ENCODE data around the gene CACNA2D1.
"Not testable (repeated sequence)": the region's sequence is repeated elsewhere in the genome, so short reads cannot be mapped to it uniquely, and the experiment has no call there.

The CACNA2D1 gene

GRCh38 chr7:82158327-82158726 is 285.2 kb downstream of the CACNA2D1 start:
- DNase-seq: no peak

GRCh38 chr7:82156893-82157292 is 286.7 kb downstream of the CACNA2D1 start:
- no peak for DNase-seq

GRCh38 chr7:82156168-82156567 is 287.4 kb downstream of the CACNA2D1 start:
- no peak for DNase-seq

DNA sequence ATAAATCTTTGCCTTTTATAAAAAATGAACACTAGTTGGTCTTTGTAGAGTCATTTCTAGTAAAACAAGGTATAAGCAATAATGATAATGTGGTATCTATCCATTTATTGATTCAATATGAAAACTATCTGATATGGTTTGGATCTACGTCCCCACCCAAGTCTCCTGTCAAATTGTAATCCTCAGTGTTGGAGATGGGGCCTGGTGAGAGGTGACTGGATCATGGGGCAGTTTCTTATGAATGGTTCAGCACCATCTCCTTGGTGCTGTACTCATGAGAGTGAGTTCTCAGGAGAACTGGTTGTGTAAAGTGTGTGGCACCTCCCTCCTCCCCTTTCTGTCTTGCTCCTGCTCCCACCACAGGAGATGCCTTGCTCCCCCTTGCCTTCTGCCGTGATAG is 288.8 kb downstream of the CACNA2D1 start:
- no peak for DNase-seq

- no peak for DNase-seq
These were observed 289.8 kb downstream of the CACNA2D1 start for GRCh38 chr7:82153776-82154175.

DNA sequence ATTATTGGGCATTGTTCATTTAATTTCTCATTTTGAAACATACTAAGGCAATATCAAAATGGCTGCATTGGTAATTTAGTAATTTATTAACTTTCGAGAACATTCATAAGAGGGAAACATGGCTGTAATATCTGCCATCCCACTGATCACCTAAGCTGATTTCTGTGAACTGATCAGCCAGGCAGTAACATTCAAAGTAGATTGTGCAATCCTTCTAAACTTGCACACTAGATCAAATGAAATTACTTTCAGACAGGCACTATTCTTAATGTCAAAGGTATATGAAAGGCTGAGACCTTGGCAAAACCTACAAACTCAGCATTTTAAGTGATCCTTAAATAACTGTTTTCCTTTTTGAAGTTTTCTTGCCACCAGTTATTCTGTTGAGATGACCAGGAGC is 290.7 kb downstream of the CACNA2D1 start:
- DNase-seq: no peak

- DNase-seq: no peak
These were observed 297.1 kb downstream of the CACNA2D1 start for GRCh38 chr7:82146491-82146890.

DNA sequence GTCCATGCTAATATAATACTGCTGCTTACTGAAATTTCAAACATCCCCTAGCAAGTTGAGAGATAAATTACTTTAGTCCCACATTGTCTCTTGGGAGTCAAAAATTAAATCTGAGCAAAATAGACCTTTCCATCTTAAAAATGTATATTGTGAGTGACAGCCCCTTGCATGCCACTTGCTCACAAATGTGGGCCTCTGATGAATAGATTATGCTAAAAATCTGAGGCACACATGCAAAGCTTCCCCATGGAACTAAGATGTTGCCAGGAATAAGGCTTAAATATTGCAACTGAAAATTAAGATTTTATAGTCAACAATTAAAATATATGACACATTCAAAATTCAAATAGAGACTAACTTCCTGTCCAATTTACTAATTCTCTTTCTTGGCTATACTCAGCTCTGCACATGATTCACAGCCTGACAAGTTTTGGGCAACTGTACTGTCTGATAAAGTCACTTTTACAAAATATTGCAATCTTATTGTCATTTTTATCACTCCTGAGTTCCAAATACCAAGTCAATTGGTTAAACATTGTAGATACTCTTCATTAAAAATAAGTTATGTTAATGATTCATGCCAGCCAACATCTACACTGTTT is 301.2 kb downstream of the CACNA2D1 start:
- no peak for DNase-seq

DNA sequence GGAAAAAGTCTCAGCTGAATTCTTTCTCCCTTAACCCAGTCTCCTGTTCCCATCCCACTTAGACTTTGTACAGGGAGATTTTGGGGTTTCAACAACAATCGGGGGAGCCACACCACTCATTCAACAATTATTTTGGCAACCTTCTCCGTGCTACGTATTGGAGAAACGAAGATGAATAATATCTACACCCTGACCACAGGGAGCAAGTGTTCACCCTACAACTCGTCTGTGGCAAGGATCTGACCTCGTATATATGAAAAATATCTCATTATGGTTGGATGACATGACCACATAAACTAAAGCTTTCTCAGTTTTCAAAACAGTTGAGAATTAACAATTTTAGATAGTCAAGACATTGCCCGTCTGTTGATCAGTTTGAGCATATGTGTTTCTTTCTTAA is 302.1 kb downstream of the CACNA2D1 start:
- DNase-seq: no peak

DNA sequence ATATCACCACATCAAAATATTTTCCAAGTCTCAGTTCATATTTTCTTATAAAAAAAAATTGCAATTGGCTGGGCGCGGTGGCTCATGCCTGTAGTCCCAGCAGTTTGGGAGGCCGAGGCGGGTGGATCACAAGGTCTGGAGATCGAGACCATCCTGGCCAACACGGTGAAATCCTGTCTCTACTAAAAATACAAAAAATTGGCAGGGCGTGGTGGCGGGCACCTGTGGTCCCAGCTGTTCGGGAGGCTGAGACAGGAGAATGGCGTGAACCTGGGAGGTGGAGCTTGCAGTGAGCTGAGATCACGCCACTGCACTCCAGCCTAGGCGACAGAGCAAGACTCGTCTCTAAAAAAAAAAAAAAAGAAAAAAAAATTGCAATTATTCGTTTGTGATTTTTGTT is 303.0 kb downstream of the CACNA2D1 start:
- not testable (repeated sequence) for DNase-seq

- no peak for DNase-seq
These were observed 312.4 kb downstream of the CACNA2D1 start for GRCh38 chr7:82131215-82131614.

GRCh38 chr7:82129091-82129490 is 314.5 kb downstream of the CACNA2D1 start:
- DNase-seq: no peak

GRCh38 chr7:82128546-82128945 is 315.0 kb downstream of the CACNA2D1 start:
- DNase-seq: no peak

DNA sequence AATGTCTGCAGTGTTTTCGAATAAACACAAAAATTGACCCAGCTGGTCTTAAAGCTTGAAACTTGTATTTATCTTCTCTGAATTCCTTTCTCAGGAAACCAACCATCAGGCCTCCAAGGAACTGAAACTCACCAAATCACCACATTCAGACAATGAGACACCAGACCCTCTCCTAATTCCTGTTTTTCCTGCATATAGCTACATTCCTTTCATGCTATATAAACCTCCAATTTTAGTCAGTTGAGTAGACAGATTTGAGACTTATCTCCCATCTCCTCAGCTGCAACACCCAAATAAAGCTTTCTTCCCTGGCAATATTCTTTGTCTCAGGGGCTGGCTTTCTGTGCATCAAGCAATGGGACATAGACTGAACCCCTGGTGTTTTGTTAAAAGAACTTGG is 317.0 kb downstream of the CACNA2D1 start:
- DNase-seq: no peak

DNA sequence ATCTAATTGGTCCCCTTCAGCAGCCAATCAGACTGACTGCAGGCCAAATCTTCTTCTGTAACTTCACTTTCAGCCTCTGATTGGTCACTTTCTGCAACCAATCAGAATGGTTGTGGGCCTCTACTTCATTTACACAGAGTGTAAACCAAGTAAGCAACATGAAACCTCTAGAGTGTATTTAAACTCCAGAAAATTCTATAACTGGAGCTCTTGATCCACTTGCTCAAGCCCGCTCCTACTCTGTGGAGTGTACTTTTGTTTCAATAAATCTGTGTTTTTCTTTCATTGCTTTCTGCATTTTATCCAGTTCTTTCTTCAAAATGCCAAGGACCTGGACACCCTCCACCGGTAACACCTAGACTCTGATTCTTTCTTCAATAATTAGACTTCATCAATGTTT is 319.1 kb downstream of the CACNA2D1 start:
- no peak for DNase-seq

- no peak for DNase-seq
These were observed 321.3 kb downstream of the CACNA2D1 start for GRCh38 chr7:82122275-82122674.

DNA sequence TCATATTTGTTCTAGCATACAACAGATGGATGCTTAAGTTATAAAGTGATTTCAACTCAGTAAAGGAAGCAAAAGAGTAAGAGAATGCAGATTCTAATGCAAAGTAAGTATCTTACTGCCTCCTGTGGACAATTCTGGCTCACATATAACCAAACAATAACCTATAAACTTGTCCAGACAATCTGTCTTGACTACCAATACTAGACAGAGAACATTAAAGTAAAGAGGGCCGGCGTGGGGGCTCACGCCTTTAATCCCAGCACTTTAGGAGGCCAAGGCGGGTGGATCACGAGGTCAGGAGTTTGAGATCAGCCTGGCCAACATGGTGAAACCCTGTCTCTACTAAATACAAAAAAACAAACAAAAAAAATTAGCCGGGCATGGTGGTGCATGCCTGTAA is 329.3 kb downstream of the CACNA2D1 start:
- DNase-seq: no peak

- no peak for DNase-seq
These were observed 333.3 kb downstream of the CACNA2D1 start for GRCh38 chr7:82110146-82110840.

DNA sequence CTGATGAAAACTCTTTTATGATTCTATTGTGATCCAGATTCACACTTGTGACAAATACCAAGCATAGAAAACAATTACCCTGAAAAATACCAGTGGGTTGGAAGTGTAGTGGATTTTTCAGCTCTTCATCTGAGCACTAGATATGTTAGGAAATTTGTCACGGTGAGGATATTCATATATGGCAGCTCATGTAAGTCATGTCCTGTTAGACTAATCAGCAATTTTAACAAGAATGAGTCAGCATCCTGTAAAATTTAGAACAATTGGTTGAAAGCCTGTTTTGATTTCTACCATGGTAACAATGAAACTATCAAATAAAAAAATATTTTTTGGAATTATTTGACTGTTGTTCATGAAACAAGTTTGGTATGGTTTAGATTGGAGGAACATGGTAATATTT is 334.3 kb downstream of the CACNA2D1 start:
- no peak for DNase-seq

DNA sequence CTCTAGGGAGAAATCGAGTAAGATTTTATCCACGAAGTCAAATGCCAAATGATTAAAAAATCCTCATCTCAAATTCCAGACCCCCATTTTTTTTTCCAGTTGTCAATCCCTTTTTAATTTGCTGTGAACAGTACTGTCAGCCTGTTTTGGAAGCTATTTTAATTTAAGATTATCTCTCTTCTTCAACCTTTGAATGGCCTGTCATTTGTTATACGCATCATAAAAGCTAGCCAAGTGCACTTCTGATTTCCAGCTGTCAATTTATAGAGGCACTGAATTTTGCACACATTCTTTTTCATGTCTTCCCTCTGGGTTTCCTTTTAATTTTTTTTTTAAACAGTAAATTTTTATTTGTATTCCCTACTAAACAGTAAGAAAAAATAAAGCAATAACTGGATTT is 337.4 kb downstream of the CACNA2D1 start:
- DNase-seq: no peak

GRCh38 chr7:82105463-82105862 is 338.1 kb downstream of the CACNA2D1 start:
- no peak for DNase-seq

- DNase-seq: no peak
These were observed 345.2 kb downstream of the CACNA2D1 start for GRCh38 chr7:82098414-82098813.

DNA sequence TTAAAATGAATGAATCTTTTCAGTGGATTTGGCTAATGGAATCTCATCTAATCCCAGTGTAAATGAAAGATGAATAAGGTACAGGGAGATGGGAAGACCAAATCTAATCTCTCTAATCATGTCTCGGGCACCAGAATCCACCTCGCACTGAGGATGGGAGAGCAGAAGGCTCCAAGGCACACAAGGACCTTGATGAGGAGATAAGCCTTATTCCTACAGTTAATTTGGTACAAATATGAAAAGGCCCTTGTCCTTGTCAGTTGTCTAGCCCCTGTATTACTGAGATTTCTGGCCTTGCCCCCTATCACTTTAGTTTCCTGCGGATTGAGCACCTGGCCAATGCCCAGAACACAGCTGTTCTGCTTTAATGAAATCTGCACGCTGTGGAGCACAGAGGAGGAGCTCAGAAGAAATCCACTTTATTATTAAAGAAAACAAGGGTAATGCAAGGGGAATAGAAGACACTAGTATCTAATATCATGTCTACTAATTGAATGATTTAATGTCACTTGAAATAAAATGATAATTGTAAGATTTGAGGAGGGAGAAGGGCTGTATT is 352.4 kb downstream of the CACNA2D1 start:
- no peak for DNase-seq

GRCh38 chr7:82087099-82087498 is 356.5 kb downstream of the CACNA2D1 start:
- DNase-seq: no peak

GRCh38 chr7:82085116-82085515 is 358.5 kb downstream of the CACNA2D1 start:
- no peak for DNase-seq
